Activated T-helper 1 cell treated with anti-CD3 and anti-CD28 coated beads, Interleukin-12 subunit alpha, Interleukin-12 subunit beta, Interleukin-2, Interleukin-4 antibody, amounts not matched to agents 30 ng/mL and 10 ng/mL and 1 ng/mL, durations not matched to agents 14 hours and 24 hours and 36 hours (primary cell): ENCODE measurements around the gene PKNOX2. TPM values are rescaled to one million over a fixed set of nuclear protein-coding genes. Genes with fewer than 3 reads are reported as not detected.

ENCODE experiments used
- DNase-seq: peaks from one replicate; pipeline ENCODE4 v3.0.0; 2021; ENCODE audit warnings: low spot score
- H3K27ac Mint-ChIP-seq: one replicate; pipeline ENCODE4 v1.8.0; 2021; ENCODE audit warnings: mild to moderate bottlenecking, mixed read lengths
- H3K27me3 Mint-ChIP-seq: one replicate; pipeline ENCODE4 v1.8.0; 2022; ENCODE audit warnings: mild to moderate bottlenecking, moderate library complexity, mixed read lengths; ENCODE audit not compliant: insufficient read depth
- H3K36me3 Mint-ChIP-seq: one replicate; pipeline ENCODE4 v1.8.0; 2021; ENCODE audit warnings: low read depth, mixed read lengths
- H3K4me1 Mint-ChIP-seq: one replicate; pipeline ENCODE4 v1.8.0; 2021; ENCODE audit warnings: low read depth, mixed read lengths
- H3K4me3 Mint-ChIP-seq: one replicate; pipeline ENCODE4 v1.8.0; 2021; ENCODE audit warnings: mild to moderate bottlenecking, moderate library complexity, mixed read lengths
- H3K9me3 Mint-ChIP-seq: one replicate; pipeline ENCODE4 v1.8.0; 2021; ENCODE audit warnings: mixed read lengths
- intact Hi-C: fragments of 100-400 bp; cut with micrococcal nuclease; formaldehyde crosslinking; loops from one replicate; pipeline ENCODE4 v1.15.1; 2024
- total RNA-seq: library from RNA; stranded (reverse); gene quantifications from 2 replicates; pipeline ENCODE4 v1.2.3, GENCODE V29; 2022

The PKNOX2 gene
- total RNA-seq, 1 donor from 2014 or later: not detected

GRCh38 chr11:125333354-125334073 is 169.0 kb downstream of the PKNOX2 start:
- no peak for DNase-seq
- intact Hi-C loops: no loop called here
- Mint-ChIP-seq H3K27ac (no peak overlapping the region), H3K27me3 (peaks cover 3% of the 10 kb centered on the region), H3K36me3 (no peaks in the 10 kb centered on the region), H3K9me3 (no peaks in the 10 kb centered on the region), H3K4me1 (no peaks in the 10 kb centered on the region), H3K4me3 (no peak overlapping the region)

GRCh38 chr11:125335106-125335505 is 170.6 kb downstream of the PKNOX2 start:
- intact Hi-C loops: no loop called here
- Mint-ChIP-seq H3K27me3 (peaks cover 4% of the 10 kb centered on the region), H3K4me1 (no peaks in the 10 kb centered on the region)

GRCh38 chr11:125337836-125338834 is 173.6 kb downstream of the PKNOX2 start:
- Mint-ChIP-seq H3K9me3 (no peaks in the 10 kb centered on the region), H3K27ac (no peak overlapping the region), H3K4me3 (no peak overlapping the region), H3K27me3 (peaks cover 4% of the 10 kb centered on the region), H3K36me3 (no peaks in the 10 kb centered on the region), H3K4me1 (no peaks in the 10 kb centered on the region)
- DNase-seq: no peak
- intact Hi-C loops: no loop called here

More at GRCh38 chr11:125335106-125335505, 170.6 kb downstream of the PKNOX2 start:
- no peak overlapping the region for H3K27ac Mint-ChIP-seq
- DNase-seq: no peak
- no peak overlapping the region for H3K4me3 Mint-ChIP-seq
- no peaks in the 10 kb centered on the region for H3K36me3 Mint-ChIP-seq
- no peaks in the 10 kb centered on the region for H3K9me3 Mint-ChIP-seq

- Mint-ChIP-seq H3K27me3 (peaks cover 4% of the 10 kb centered on the region), H3K27ac (no peak overlapping the region), H3K4me3 (no peak overlapping the region), H3K9me3 (no peaks in the 10 kb centered on the region), H3K36me3 (no peaks in the 10 kb centered on the region), H3K4me1 (no peaks in the 10 kb centered on the region)
- no peak for DNase-seq
- intact Hi-C loops: no loop called here
Observed at GRCh38 chr11:125338886-125339811, 174.6 kb downstream of the PKNOX2 start.

- DNase-seq: no peak
- Mint-ChIP-seq H3K27ac (no peak overlapping the region), H3K27me3 (peaks cover 10% of the 10 kb centered on the region), H3K4me1 (no peaks in the 10 kb centered on the region), H3K4me3 (no peak overlapping the region), H3K36me3 (no peaks in the 10 kb centered on the region), H3K9me3 (no peaks in the 10 kb centered on the region)
- intact Hi-C loops: no loop called here
Observed at GRCh38 chr11:125341676-125342075, 177.1 kb downstream of the PKNOX2 start.

- intact Hi-C loops: no loop called here
- Mint-ChIP-seq H3K9me3 (no peaks in the 10 kb centered on the region), H3K27me3 (peaks cover 13% of the 10 kb centered on the region), H3K4me3 (no peak overlapping the region), H3K4me1 (no peaks in the 10 kb centered on the region), H3K36me3 (no peaks in the 10 kb centered on the region), H3K27ac (no peak overlapping the region)
- no peak for DNase-seq
Observed at GRCh38 chr11:125342281-125342930, 177.9 kb downstream of the PKNOX2 start.

- no peak for DNase-seq
- Mint-ChIP-seq H3K27ac (no peak overlapping the region), H3K36me3 (no peaks in the 10 kb centered on the region), H3K4me3 (no peak overlapping the region), H3K4me1 (no peaks in the 10 kb centered on the region), H3K9me3 (no peaks in the 10 kb centered on the region), H3K27me3 (peaks cover 13% of the 10 kb centered on the region)
- intact Hi-C loops: no loop called here
Observed at GRCh38 chr11:125343086-125343717, 178.7 kb downstream of the PKNOX2 start.

GRCh38 chr11:125343718-125344131 is 179.2 kb downstream of the PKNOX2 start:
- Mint-ChIP-seq H3K4me1 (no peaks in the 10 kb centered on the region), H3K27ac (no peak overlapping the region), H3K9me3 (no peaks in the 10 kb centered on the region), H3K27me3 (peaks cover 13% of the 10 kb centered on the region), H3K36me3 (no peaks in the 10 kb centered on the region), H3K4me3 (no peak overlapping the region)
- intact Hi-C loops: no loop called here
- DNase-seq: no peak

GRCh38 chr11:125344846-125345420 is 180.4 kb downstream of the PKNOX2 start:
- no peak overlapping the region for H3K27ac Mint-ChIP-seq
- no peaks in the 10 kb centered on the region for H3K4me1 Mint-ChIP-seq
- H3K27me3 Mint-ChIP-seq: peaks cover 8% of the 10 kb centered on the region
- H3K9me3 Mint-ChIP-seq: no peaks in the 10 kb centered on the region
- intact Hi-C loops: loop anchor here (5.0 kb wide), 2 partner anchors 203 to 253 kb away; no protein-coding TSS in a partner anchor
- no peaks in the 10 kb centered on the region for H3K36me3 Mint-ChIP-seq
- no peak for DNase-seq
- H3K4me3 Mint-ChIP-seq: no peak overlapping the region

- H3K9me3 Mint-ChIP-seq: no peaks in the 10 kb centered on the region
- intact Hi-C loops: loop anchor here (5.0 kb wide), 2 partner anchors 203 to 253 kb away; no protein-coding TSS in a partner anchor
- no peak overlapping the region for H3K27ac Mint-ChIP-seq
- no peaks in the 10 kb centered on the region for H3K36me3 Mint-ChIP-seq
- H3K4me3 Mint-ChIP-seq: no peak overlapping the region
- peaks cover 8% of the 10 kb centered on the region for H3K27me3 Mint-ChIP-seq
- peak; percentile 9 for DNase-seq
- no peaks in the 10 kb centered on the region for H3K4me1 Mint-ChIP-seq
Observed at GRCh38 chr11:125345421-125346178, 181.0 kb downstream of the PKNOX2 start.

GRCh38 chr11:125346179-125346530 is 181.6 kb downstream of the PKNOX2 start:
- no peak overlapping the region for H3K4me3 Mint-ChIP-seq

More at GRCh38 chr11:125346179-125346530, 181.6 kb downstream of the PKNOX2 start:
- H3K9me3 Mint-ChIP-seq: no peaks in the 10 kb centered on the region
- no peaks in the 10 kb centered on the region for H3K4me1 Mint-ChIP-seq
- intact Hi-C loops: loop anchor here (5.0 kb wide), 2 partner anchors 204 to 254 kb away; no protein-coding TSS in a partner anchor
- H3K36me3 Mint-ChIP-seq: no peaks in the 10 kb centered on the region
- H3K27ac Mint-ChIP-seq: no peak overlapping the region
- H3K27me3 Mint-ChIP-seq: peaks cover 8% of the 10 kb centered on the region
- no peak for DNase-seq
